Medulla oblongata (tissue), 1 donor: ENCODE data around the gene BABAM2.

Source experiments
- DNase-seq: peaks from one replicate; pipeline ENCODE4 v3.0.0-alpha.2; 2015; ENCODE audit errors: extremely low spot score

BABAM2 gene

DNA sequence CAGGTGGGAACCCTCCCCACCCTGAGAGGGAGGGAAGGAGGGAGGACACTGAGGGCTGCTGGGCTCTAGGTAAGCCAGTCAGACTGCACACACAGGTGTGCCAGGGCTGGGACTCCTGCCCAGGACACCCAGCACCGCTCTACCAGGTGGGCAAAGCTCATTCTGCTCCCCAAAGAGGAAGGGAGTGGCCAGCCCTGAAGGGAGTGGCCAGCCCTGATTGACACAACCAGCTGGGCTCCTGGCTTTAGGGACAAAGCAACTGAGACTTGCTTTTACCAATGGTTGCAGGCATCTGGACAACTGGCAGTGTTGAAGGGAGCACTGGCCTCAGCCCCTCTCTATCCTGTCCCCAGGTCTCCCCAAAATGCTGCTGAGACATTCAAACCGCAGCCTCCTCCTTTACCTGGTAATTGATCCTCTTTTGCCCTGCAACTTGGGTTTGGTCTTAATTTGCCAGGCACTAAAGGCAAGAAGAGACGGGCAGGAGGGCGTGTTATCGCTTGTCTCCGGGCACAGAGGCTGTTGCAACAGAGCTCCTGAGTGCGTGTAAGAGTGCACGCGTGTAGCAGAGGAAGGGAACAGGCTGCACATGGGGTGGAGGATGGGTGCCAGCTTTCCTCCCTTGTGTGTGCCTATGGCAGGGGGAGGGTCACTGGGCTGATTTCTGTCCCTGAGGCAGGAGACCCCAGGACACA lies 487.6 kb downstream of the BABAM2 start:
- DNase-seq = no peak

DNA sequence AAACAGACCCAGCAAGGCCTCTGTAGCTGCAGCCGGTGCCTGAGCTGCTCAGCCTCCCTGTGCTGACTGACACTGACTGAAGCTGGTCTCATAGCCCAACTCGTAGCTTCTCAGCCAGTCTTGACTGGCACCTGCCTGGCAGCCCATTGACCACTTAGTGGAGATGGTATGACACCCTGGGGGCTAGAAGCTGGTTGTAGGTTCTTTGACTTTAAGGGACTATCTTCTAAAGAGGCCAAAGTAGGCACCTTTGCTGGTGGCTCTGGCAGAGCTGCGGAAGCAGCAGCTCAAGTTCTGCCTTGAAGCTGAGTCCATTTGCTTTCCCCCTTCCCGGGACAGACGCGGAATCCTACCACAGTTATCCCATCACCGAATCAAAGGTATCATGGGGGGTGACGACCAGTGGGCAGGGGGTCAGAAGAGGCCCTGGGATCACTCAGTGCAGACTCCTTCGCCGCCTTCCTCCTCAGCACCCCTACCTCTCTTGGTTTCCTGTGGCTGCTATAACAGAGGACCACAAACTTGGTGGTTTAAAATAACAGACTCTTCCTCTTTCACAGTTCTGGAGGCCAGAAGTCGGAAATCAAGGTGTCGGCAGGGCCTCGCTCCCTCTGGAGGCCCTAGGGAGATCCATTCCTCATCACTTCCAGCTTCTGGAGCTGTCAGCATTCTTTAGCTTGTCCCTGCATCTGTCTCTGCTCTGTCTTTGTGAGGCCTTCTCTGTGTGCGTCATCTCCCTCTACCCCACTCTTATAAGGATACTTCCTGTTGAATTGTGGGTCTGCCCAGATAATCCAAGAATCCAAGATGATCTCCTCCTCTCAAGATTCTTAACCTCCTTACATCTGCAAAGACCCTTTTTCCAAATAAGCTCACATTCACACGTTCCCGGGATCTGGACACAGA lies 488.4 kb downstream of the BABAM2 start:
- no peak for DNase-seq

GRCh38 chr2:28380219-28380618 lies 489.7 kb downstream of the BABAM2 start:
- no peak for DNase-seq

- no peak for DNase-seq
These were observed 491.0 kb downstream of the BABAM2 start for GRCh38 chr2:28381225-28382180.

GRCh38 chr2:28382755-28383154 lies 492.2 kb downstream of the BABAM2 start:
- no peak for DNase-seq

DNA sequence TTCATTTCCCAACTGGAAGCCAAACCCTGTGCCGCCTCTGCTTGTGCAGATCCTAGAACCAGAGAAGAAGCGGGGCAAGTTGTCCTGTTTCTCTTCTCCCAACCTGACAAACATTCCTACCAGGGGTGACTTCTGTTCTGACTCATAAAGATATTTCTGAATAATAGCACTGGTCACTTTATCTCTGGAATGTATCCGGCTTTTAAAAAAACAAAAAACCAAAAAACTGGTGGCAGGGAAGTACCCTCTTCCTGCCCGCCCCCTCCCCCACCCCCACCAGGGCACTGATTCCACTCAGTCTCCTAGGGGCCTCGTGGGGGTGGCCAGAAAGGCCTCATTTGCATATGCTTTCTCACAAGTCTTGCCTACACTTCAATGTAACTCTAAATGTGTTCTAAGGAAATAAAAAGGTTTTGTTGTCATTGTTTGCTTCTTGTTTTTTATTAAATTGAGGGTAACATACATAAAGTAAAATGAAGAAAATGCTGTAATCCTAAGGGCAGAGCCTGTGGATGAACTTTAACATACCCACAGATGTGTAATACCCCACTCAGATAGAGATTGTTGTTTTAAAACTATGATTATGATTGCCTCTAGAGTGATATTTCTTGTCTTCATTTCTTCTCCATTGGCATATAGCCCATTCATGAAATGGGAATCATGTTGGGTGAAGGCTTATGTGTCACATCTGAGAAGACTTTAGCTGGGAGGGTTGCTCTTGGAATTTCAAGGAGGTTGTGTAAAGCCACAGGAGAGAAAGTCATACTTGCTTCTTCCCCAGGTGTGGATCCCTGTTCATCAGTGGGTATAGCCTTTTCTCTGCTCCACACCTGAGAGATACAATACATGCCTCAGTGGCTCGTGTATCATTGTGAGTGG lies 496.8 kb downstream of the BABAM2 start:
- no peak for DNase-seq
